Myocyte (in vitro differentiated cells): ENCODE data around the gene POC1B. TPM values are rescaled to one million over a fixed set of nuclear protein-coding genes. Genes with fewer than 3 reads are reported as not detected.

ENCODE experiments used
- DNase-seq: peaks from one replicate; pipeline ENCODE4 v3.0.0-alpha.2; 2012; ENCODE audit warnings: low read depth
- total RNA-seq: library from RNA; depleted of rRNA; stranded (reverse); fragments of >200 nt; gene quantifications from 2 replicates; pipeline ENCODE4 v1.2.3, GENCODE V29; 2014

The POC1B gene
- total RNA-seq, 1 donor from 2014 or later: 9.9 TPM

DNA sequence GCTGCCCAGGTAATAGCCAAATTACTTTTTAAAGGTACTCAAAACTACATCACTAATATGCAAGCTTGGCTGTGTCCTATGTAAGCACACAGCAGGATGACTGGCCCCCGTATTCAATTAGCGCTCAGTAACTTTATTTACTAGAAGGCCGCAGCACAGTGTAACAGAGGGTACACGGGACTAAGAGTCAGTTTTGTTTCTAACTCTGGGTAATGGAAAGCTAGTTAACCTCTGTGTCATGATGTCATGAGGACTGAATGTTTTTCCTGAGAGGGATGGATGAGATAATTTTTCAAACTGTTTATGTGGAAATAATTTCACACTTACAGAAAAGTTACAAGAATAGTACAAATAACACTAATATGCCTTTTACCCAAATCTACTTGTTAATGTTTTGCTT, 28.4 kb downstream of the POC1B start:
- no peak for DNase-seq

GRCh38 chr12:89497005-89497404, 28.8 kb downstream of the POC1B start:
- no peak for DNase-seq

DNA sequence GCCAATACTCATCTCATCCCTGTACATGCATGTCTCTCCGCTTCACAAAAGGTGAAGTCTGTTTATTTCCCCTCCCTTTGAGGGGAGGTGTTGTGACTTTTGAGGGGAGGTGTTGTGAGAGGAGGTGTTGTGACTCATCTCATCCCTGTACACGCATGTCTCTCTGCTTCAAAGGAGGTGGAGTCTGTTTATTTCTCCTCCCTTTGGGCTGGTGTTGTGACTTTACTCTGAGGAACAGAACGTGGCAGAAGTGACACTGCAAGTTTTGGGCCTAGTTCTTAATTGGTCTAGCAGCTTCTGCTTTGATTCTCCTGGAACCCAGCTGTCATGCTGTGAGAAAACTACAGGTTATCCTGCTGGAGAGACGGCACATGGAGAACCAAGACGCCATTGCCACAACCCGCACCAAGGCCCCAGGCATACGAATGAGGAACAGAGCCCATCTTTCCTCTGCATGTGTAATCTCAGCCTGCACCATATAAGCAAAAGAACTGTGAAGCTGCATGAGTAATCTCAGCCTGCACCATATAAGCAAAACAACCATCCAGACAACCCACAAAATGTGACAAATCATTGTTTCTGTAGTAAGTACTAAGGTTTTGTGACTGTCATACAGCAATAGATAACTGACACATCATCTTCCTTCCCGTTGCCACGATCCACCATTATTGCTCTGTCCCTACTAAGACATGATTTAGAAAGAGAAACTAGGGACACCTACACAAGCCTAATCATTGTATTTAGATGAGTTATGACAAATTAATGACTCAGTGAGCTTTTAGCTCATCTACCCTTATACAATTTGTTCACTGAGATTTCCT, 31.2 kb downstream of the POC1B start:
- DNase-seq: no peak

- DNase-seq: no peak
These were observed 32.1 kb downstream of the POC1B start for GRCh38 chr12:89493670-89494302.

DNA sequence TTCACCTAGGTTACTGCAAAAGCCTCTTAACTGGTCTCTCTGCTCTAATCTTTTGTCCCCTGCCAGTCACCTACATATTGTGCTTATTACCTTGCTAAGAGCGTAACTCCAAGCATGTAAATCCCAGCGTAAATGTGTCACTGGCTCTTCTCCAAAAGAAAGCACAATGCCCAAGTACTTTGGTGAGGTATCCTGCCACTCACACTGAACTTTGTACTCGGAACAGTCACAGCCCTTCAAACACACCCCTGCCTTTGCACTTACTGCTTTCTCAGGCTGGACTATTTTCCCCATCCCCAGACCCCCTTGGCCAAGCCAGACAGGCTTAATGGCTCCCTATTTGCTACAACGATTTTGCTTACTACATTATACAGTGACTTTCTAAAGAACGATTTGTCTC, 33.0 kb downstream of the POC1B start:
- no peak for DNase-seq

DNA sequence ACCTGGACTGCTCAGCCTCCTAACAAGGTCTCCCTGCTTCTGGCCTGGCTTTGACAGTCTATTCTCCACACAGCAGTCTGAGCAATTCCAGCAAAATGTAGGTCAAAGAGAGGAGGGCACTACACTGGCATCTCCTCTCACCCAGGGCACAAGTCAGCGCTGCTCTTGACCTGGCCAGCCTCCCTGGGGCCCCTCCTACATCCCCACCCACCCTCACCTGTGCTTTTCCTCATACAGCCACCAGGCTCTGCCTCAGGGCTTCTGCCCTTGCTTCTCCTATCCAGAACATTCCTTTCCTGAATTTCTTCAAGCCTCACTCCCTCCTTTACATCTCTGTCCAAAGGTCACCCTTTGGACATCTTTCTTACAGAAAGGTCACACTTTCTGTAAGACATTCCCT, 34.9 kb downstream of the POC1B start:
- no peak for DNase-seq

DNA sequence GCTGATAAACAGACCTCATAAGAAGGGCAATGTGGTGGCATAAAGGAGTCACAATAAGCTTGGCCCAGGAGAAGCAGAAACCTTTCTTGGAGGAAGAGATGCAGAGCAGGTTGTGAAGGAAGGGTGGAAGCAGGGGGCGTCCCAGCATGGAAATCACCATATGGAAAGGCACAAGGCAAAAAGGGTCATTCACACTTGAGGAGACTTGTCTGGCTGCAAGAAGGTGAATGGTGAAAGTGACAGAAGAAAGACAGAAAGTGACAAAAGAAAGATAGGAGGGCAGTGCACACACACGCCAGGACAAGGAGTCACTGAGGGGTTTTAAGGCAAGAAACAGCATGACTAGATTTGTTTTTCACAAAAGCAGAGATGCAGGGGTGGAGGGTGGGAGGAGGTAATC, 39.6 kb downstream of the POC1B start:
- DNase-seq: no peak

GRCh38 chr12:89484470-89484869, 41.4 kb downstream of the POC1B start:
- no peak for DNase-seq

DNA sequence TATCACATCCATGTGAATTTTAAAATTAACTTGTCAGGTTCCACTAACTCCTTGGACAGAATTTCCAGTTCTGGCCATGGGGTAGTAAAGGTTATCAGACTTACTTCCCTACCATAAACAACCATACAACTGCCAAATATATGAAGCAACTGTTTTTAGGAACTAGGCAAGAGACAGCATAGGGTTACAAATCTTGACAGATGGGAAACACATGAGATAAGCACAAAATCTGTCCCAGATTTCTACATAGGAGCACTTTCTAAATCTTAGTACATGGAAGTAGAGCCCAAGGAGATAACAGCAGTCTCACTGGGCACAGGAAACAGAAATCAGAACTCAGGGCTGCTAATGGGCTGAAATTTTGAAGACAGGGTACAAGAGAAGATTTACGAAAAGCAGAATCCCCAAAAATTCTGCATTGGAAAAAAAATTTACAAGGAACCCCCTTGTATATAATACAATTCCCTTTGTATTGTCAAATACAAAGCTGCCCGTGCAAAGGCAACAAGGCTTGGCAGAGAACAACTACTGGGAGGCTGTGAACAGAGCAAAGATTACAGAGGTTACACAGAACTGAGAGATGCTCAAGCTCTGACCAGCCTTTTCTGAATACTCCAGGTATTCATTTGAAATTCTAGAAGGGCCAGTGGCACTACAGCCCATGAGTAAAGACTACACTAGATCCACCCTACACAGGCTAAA, 44.5 kb downstream of the POC1B start:
- no peak for DNase-seq

DNA sequence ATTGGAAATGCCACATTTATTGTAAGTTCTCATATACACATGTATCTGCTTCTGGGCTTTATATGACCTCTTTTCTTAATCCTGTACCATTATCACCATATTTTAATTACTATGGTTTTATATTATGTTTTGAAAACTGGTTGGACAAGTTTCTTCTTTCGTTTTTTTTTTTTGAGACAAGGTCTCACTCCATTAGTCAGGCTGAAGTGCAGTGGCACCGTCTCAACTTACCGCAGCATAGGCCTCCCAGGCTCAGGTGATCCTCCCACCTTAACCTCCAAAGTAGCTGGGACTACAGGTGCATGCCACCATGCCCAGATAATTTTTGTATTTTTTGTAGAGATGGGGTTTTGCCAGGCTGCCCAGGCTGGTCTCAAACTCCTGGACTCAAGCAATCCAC, 45.9 kb downstream of the POC1B start:
- no peak for DNase-seq

DNA sequence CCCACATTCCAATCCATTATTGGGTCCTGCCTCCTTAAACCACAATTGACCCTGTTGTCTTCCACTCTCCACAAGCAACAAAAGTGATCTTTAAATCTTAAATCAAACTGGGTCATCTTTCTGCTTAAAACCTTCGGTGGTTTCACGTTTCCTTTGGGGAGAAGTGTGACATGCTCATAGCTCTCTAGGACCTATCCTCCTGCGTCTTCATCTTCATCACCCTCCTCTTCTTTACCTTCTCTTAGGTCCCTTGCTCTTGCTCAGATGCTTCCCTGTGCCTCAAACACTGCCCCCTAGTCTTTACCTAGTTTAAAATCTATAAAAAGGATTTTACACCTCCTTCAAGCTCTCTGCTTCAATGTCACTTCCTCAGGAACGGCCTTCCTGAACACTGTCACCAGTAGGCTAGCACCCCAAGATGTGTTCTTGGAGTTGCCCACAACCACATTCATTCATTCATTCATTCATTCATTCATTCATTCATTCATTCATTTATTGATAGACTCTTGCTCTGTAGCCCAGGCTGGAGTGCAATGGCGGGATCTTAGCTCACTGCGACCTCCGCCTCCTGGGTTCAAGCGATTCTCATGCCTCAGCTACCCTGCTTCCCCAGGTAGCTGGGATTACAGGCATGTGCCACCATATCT, 48.1 kb downstream of the POC1B start:
- DNase-seq: no peak

DNA sequence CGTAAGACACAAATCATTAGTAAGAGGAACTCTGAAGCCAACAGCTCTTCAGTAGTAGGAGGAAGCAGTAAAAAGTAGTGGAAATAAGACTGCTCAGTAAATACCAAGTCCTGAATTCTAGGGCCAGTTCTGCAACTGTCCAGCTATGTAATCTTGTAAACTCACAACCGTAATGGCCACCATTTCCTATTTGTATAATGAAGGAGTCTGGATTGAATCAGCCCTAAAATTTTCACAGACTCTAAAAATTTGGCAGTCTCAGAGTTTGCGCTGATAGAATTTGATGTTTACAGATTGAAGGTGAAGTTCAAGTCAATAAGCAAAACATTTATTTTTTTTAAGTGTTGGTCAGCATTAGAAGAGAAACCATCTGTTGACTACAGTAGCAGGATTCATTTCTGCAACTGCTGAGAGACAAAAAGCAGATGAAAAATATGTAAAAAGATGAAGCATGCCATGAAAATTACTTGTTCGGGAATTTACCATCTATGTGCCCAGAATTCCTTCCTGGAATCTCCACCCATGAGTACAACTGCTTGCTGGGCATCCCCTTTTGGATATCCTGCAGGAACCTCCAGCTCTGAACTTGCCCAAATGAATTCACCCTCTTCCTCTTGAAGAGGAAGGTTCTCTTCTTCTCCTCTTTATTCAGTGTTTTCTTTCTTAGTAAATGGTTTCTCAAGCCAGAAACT, 48.8 kb downstream of the POC1B start:
- DNase-seq: no peak

GRCh38 chr12:89476232-89476631, 49.6 kb downstream of the POC1B start:
- no peak for DNase-seq

DNA sequence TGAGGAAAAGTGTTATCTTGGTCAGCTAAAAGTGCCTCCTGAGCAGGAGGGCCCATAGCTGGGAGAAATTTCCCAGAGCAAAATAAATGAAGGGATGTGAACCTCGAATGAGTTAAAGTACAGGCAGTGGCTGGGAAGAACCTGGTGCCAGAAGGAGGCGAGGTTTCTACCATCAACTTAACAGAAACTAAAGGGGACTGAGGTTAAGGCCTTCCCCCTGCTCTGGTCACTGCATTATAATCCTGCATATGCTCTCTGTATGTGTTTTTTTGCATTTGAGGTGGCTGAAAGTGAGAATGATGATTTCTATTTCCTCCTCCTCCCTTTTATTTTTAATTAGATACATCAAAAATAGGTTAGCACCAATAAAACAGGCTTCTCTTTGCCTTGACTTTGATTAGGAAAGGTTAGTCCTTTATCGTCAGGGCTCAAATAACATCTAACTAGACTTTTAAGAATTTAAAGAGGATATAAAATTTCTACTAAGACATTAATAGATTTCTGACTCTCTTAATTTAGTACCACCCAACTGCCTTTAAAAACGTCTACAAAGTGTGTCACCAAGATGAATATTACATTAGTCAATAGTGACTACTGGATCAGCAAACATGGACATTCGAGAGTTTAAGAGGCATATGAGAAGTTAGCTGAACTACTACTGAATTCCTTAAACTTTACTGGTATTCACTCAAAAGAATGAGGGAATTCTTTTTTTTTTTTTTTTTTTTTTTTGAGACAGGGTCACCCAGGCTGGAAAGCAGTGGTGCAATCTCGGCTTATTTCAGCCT, 50.5 kb downstream of the POC1B start:
- no peak for DNase-seq

DNA sequence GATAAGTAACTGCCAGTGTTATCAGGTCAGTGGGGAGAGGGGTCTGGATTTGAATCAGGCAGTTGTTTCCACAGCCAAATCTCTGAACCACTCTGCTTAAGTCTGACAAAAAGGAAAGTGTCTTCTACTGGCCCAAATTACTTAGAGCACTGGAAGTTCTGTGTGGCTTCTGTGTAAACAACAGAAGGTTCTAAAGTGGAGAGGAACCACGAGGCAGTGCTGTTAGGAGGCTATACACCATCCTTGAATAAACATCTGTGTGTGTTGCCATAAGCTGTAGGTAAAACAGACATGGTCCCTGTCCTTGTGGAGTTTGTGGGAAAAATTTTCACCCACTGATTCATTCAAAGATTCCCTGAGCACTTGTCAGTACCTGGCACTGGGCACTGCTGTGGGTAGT, 51.2 kb downstream of the POC1B start:
- DNase-seq: no peak

- DNase-seq: no peak
These were observed 53.3 kb downstream of the POC1B start for GRCh38 chr12:89472508-89472907.

GRCh38 chr12:89470741-89471509, 54.9 kb downstream of the POC1B start:
- peak; percentile 62 for DNase-seq

- no peak for DNase-seq
These were observed 56.5 kb downstream of the POC1B start for GRCh38 chr12:89469361-89469760.

DNA sequence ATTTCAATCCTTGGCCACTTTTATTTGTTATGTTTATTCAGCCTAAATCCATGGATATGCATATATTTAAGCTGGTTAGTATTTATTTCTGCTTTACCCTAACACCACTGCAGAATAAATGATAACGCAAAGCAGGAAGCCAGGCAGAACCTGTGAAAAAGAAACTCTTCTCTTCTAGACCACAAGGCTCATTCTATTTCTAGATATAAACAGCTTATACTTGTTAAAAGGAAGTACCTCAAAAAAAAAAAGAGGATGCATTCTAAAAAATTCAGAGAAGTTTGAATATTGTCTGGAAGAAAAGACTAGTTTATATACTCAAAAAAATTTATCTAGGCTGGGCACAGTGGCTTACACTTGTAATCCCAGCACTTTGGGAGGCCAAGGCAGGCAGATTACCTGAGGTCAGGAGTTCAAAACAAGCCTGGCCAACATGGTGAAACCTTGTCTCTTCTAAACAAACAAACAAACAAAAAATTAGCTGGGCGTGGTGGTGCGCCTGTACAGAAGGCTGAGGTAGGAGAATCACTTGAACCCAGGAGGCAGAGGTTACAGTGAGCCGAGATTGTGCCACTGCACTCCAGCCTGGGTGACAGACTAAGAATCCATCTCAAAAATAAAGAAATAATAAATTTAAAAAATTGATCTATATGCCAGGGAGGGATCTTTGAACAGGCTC, 57.1 kb downstream of the POC1B start:
- DNase-seq: no peak
